GM18505 (cell line): ENCODE results near the gene PKIB.

Experiments used
- ATAC-seq: cut with Tn5 transposase; IDR thresholded peaks from one replicate; pipeline ENCODE4 v1.9.1; 2021; ENCODE audit not compliant: unreplicated experiment
- POLR2A ChIP-seq: IDR thresholded peaks from 4 replicates; pipeline ENCODE4 v1.6.1; 2011; ENCODE audit warnings: borderline replicate concordance; ENCODE audit not compliant: insufficient read depth, insufficient read length; ENCODE audit errors: extremely low read depth

PKIB gene

DNA sequence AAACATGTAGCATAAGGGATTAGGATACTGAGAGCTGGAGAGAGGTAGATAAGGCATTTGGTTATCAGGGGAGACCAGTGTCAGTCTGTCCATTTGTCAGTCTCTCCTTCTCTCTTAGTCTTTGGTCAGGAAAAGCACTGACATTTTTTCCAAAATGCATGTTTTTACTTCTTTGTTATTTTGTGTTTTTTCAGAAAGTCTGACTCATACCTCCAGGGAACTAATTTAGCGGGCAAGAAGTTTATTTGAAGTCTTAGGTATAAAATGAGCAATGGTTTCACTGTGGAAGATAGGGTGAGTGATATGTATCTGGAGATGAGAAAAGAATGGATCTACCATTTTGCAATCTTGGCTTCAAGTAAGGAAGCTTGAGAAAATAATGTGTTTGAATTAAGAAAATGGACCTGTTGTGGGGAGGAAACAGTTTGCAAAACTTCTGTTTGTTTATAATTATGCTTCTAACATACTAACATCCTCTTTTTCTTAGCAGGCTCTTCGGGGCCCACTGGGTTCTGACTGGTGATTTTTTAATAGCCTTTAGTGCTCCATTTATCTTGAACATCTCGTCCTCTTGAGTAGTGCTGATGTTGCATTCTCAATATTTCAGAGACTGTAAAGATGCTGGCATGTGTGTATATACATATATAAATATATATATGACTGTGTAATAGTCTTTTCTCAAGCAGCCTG is 102.4 kb downstream of the PKIB start:
- no peak for ATAC-seq
- no peak for TF ChIP-seq POLR2A

DNA sequence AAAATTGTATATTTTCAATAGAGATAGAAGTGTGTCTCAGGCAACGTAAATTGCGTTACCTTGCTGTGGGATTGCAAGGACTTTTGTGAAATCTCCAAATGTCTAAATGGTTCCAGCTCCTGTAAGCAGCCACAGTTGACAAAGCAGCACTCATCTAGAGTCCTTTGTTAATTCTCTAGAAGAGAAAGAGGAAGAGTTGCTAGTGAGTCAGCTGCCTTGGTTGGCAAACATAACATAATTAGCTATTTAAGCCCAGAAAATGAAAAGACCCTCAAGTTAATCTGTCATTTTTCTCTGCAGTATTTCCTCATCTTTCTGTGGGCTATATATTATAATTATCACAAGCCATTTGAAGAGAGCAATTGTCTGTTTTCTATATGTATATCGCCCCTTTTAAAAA is 102.9 kb downstream of the PKIB start:
- no peak for TF ChIP-seq POLR2A
- ATAC-seq = no peak

DNA sequence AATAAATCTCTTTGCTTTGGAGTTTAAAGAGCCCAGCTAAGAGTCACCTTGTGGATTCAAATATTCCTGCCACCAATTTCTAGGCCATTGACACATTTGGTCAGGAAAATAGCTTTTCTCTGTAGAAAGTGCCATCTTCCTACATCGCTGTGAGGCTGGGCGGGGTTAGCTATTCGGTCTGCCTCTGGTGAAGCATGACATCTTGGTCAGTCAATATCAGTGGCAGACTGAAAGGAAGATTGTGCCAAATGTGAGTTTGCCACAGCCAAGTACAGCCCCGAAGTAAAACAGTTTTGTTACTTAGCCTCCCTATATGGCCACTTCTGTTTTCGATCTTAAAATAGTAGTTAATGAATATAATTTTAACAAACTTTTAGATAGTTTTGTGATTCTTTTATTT is 103.9 kb downstream of the PKIB start:
- no peak for TF ChIP-seq POLR2A
- ATAC-seq = no peak

DNA sequence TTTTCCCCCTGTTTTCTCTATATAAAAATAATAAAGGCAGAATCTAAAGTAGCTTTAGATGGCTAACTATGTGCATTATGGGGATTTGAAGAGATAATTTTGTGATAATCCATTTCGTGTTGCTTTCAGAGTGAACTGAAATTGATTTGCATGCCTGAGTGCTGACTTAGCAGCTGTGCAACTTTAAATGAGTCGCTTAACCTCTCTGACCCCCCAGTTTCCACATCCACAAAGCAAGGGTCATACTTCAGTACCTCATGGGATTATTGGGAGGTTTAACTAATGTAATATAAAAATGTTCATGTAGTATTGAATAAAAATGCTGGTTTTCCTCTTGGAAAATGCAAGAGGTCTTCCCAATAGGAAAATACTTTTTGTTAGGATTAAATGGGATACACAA is 105.5 kb downstream of the PKIB start:
- no peak for TF ChIP-seq POLR2A
- ATAC-seq = no peak

DNA sequence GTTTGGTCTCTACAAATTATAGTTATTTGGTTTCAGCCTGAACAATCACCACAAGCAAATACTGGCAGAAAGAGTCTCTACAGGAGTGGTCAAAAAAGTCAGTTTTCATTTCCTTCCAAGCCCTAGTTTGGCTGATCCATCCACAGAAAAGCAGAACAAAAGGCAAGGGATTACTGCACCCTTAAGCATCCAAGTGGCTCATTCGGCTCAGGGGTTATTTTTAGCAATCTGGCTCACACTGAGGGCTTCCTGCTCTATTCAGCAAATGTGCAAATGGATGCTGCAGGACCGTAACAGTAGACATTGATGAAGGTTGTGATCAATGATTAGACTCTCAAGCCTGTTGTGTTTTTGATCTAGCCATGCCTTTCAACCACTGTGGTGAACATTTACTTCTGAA is 107.1 kb downstream of the PKIB start:
- ATAC-seq = no peak
- TF ChIP-seq POLR2A = no peak

DNA sequence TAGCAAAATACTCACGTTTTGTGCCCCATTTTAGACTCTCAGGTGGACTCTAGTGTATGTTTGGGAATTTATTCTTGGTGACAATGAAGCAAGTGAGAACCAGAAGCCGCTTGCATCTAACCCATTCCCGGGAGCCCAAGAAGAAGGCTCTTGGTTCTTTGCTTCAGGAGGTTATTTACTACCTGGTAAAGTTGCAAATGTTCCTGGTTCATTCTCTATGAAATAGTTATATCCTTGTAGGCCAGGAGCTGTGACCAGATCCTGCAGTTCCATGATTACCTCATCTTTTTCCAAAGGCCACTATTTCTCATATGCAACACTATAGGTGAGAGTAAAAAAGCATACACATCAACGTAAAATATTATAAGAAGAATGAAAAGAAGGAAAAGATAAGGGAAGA is 108.4 kb downstream of the PKIB start:
- no peak for TF ChIP-seq POLR2A
- no peak for ATAC-seq

DNA sequence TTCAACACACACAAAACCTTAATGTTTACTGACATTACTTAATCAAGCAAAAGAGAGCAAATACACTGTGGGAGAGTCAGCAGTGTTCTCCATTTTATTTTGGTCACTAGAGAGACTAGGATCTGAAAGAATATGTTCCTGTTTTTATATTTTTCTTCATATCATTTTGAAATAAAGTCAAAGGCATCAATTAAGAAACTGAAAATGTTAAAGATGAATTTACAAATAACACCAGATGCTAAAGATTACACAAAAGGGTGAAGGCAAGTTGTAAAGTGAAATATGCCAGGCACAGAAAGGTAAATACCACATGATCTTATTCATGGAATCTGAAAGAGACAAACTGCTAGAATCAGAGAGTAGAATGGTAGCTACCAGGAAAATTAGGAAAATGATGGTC is 109.0 kb downstream of the PKIB start:
- no peak for ATAC-seq
- TF ChIP-seq POLR2A = no peak

DNA sequence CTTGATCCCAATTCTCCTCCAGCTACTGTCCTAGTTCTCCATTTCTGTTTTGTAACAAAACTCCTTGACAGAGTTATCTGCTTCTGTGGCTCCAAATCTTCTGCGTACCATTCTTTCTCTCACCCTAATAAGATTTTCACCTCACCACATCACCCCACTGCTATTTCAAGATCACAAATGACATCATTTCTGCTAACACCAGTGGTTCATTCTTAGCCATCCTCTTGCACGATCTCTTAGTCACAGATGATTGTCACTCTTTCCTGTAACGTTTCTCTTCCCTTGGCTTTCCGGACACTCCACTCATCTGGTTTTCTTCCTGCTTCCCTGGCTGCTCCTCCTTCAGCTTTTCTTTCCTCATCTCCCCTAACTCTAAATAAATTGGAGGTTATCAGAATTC is 112.5 kb downstream of the PKIB start:
- ATAC-seq = no peak
- TF ChIP-seq POLR2A = no peak

DNA sequence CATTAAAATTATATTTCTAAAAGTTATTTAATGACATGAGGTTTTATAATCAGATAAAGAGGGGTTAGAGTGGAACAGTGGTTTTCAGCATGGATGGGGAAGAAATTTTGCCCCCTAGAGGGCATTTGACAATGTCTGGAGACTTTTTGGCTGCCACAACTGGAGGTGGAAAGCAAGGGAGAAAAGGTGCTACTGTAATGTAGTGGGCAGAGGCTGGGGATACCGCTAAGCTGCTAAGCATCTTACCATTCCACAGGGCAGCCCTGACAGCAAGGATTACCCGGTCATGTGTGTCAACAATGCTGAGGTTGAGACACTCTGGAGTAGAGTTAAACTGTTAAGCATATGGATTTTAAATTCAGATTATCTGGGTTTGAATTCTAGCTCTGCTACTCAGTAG is 116.4 kb downstream of the PKIB start:
- ATAC-seq = no peak
- no peak for TF ChIP-seq POLR2A

DNA sequence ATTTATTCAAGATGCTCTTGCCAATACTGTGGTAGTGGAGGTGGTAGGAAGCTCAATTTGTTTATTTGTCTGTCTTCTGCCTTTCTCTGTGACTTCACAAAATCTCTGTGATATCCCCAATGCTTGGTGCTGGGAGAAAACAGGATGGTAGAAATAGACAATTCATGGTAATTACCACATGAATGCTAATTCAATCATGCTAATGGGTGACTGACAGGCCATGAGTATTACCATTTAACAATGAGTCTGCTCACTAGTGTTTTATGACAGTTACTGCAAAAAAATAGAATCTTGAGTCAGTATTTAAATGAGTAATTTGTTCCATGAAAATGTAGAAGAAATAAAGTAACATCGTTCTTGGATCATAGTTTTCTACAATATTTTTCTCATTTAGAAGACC is 117.0 kb downstream of the PKIB start:
- TF ChIP-seq POLR2A = no peak
- ATAC-seq = no peak

DNA sequence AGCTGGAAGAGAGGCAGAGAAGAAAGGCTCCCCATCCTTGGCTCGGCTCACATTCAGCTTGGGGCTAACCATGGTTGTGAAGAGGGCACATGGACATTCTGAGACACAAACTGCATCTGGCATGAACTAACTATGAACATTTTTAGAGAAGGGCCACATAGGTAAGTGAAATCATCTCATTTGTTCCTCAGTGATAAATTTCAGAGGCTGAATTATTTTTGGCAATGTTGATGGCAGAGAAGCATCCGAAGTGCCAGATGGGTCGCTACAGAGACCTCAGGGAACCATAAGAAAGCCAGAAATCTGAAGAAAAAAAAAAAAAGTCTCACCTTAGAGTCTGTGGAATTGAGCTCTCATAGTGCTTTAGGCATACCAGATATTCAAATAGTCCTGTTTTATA is 120.1 kb downstream of the PKIB start:
- ATAC-seq = no peak
- no peak for TF ChIP-seq POLR2A

DNA sequence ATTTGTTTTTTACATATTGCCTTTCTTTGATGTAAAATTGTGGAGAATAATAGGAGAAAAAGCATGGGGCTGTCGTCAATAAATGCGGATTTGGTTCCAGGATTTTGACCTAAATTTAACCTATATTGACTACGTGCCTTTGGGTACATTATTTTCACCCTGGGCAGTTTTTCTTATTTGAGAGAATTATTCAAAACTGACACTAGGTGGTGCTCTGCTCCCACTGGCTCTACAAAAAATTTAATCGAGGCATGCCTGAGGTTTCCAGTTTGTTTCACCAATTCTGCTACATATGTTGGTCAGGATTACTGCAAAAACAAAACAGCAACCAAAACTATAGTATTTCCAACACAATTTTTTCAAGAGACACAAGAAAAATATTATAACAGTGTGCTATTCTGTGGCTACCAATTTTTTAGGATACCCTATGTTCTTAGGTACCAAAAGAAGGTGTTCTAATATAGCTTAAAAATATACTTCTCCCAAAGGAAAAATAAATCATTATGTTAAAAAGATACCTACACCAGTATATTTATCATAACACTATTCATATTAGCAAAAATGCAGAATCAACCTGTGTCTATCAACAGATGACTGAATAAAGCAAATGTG is 120.7 kb downstream of the PKIB start:
- TF ChIP-seq POLR2A = no peak
- no peak for ATAC-seq

DNA sequence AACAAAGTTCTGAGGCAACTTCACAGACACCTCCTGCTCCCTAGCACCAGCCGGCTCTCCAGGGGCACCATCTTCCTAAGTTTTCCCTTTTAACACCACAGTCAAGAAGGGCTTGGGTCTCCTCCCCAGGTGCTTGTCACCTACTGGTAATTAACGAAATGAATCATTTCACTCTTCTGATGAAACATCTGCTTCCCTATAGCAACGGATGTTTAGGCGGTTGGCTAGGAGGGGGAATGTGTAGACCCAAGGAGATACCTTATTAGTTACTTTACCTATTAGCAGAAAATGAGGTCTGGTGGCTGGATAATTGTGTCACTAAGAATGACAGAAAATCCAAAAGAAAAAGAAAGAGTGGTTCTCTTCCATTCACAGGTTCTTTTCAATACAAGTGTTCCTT is 123.1 kb downstream of the PKIB start:
- TF ChIP-seq POLR2A = no peak
- no peak for ATAC-seq

DNA sequence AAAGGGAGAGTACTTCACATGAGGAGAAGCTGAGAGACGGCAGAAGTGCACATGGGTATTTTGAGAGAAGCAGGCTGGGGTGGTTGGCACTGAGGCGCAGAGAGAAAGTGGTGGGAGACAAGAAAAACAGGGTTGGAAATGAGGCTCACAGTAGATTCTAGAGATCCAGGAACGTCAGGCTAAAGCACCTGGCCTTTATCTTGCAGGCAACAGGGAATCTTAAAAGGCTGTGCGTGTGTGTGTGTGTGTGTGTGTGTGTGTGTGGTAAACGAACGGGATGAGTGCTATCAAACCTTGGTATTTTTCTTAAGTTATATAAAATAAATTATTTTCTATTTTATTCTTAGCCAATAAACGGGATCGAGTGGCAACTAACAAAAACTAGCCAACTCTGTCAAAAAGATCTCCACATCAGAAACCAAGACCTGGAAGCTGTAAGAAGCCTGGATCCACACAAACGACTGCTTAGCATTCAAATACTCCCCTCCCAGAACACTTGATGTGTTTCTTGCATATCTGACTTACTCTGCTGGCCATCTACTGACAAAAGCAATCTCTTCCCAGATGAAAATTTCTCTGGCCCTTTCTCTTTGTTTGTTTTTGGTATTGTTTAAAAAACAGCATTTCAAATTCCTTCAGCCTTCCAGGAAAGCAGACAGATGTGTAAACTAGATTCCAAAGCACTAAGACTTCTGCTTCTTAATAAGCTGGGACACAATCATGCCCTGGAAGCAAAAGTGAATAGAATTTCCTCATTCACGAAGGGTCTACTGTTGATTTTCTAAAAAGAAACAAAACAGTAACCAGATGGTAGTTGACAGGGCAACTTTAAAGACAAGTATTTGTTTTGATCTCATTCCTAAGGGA is 124.6 kb downstream of the PKIB start:
- ATAC-seq = no peak
- TF ChIP-seq POLR2A = no peak

DNA sequence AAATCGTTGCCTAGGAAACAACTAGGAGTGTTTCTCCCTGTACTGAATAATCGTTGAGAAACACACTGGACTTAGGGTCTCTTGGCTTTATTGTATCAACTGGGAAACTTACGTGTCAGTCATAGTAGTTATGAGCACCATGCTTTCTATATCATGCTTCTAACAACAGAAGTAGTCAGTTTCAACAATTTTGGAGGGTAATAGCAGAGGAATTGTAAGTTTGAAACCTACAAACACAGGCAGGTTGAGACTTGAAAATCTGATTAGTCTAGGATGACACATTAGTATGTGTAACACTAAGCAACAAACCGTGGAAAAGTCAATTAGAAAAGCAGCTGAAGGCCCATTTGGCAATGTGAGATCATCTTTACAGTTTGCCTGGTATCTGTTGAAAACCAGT is 125.4 kb downstream of the PKIB start:
- TF ChIP-seq POLR2A = no peak
- no peak for ATAC-seq

DNA sequence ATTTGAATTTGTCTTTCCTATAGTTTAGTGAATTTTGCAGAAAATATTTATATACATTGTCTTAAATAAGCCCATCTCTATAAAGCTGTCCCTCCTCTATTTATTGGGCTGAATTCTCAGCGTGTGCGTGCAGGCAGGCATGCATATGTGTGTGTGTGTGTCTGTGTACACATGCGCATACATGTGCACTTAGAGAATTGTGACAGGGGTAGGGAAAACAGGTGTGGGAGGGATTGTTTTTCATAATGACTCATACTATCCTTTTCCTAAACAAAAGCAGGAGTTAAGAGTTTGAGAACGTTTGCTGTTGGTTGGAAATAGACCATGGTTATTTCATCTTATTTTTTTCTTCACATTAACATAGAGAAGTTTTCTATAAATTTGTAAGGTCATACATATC is 126.0 kb downstream of the PKIB start:
- ATAC-seq = no peak
- no peak for TF ChIP-seq POLR2A
